Measurements from ENCODE around the gene CGB2.
A peak's percentile ranks its signal among the peaks of the same experiment; 100 is the strongest.

The CGB2 gene

GRCh38 chr19:49070416-49070815, 38.7 kb downstream of the CGB2 start:
- DNase-seq, result no peak

GRCh38 chr19:49071860-49072547, 40.3 kb downstream of the CGB2 start:
- no peak for DNase-seq

DNA sequence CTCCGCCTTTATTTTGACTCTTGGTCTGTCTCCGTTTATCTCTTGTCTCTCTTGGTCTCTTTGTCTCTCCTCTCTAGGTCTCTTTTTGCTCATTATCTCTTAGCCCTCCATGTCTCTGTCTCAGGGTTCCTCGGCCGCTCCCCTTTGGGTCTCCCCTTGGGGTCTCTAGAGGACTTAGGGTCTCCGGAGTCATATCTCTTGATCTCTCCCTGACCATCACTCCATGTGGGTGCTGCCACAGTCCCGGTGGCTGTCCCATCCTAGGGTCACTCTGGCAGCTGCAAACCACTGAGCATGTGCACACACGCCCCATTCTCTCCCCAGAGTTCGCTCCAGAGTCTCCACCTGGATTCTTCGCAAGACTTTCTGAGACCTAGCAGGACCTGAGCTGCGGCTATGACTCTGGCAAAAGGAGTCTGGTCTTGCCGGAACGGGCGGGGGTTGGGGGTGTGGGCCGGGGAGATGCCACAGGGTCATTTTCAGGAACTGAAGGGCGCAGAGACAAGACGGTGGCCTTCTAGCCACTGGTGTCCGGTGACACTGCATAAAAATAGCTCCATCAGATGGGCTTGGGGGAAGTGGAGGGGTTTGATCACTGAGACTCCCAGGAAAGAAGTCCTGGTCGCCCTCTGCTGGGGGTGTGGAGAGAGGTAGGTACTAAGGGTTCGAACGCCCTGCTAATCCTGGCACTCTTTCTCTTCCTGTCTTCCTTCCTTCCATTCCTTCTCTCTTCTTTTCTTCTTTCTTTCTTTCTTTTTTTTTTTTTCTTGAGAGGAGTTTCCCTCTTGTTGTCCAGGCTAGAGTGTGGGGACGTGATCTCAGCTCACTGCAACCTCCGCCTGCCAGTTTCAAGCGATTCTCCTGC, 42.1 kb downstream of the CGB2 start:
- no peak for DNase-seq

DNA sequence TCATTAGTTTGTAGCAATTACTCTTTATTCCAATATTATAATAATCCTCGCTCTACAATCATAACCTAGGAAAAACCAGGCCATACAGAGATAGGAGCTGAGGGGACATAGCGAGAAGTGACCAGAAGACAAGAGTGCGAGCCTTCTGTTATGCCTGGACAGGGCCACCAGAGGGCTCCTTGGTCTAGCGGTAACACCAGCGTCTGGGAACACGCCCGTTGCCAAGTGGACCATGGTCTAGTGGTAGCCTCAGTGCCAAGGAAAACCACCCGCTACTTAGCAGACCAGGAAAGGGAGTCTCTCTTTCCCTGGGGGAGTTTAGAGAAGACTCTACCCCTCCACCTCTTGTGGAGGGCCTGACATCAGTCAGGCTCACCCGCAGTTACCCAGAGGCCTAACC, 43.2 kb downstream of the CGB2 start:
- DNase-seq, result peak in 1 of 2 donors; percentile 21

- DNase-seq, result no peak
These were observed 48.7 kb downstream of the CGB2 start for GRCh38 chr19:49080392-49080791.

DNA sequence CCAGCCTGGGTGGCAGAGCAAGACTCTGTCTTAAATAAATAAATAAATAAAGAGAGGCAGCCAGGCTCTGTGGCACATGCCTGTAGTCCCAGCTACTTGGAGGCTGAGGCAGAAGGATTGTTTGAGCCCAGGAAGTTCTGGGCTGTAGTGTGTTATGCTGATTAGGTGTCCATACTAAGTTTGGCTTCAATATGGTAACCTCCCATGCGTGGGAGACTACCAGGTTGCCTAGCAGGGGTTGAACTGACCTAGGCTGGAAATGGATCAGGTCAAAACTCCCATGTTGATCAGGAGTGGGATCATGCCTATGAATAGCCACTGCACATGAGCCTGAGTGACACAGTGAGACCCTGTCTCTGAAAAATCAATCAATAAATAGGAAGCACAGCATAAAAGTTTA, 49.6 kb downstream of the CGB2 start:
- no peak for DNase-seq
